ENCODE data around the gene FRK.
"Not testable (repeated sequence)": the region's sequence is repeated elsewhere in the genome, so short reads cannot be mapped to it uniquely, and the experiment has no call there.

Gene FRK

DNA sequence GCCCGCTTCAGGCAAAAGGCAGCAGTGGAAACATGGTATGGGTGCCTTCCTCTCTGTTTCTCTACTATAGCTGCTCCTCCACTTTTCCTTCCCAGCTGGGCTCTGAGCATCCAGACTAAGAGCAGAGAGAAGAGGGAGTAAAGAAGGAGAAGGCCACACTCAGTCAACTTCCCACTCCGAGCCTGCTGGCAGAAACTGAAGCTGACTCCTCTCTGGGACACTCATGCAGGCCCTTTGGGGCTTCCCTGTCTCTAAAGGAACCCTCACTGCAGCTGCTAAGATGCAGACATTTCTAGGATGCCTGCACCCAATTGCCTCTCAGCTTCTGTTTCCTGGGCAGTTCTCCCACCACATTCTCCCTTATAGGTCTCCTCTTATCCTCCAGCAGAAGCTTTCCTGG, 88.9 kb downstream of the FRK start:
- DNase-seq (ENCODE audit: extremely low read depth, low read depth), result no peak
- TF ChIP-seq, protein P1, sequence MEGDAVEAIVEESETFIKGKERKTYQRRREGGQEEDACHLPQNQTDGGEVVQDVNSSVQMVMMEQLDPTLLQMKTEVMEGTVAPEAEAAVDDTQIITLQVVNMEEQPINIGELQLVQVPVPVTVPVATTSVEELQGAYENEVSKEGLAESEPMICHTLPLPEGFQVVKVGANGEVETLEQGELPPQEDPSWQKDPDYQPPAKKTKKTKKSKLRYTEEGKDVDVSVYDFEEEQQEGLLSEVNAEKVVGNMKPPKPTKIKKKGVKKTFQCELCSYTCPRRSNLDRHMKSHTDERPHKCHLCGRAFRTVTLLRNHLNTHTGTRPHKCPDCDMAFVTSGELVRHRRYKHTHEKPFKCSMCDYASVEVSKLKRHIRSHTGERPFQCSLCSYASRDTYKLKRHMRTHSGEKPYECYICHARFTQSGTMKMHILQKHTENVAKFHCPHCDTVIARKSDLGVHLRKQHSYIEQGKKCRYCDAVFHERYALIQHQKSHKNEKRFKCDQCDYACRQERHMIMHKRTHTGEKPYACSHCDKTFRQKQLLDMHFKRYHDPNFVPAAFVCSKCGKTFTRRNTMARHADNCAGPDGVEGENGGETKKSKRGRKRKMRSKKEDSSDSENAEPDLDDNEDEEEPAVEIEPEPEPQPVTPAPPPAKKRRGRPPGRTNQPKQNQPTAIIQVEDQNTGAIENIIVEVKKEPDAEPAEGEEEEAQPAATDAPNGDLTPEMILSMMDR (IDR thresholded peaks at IDR 0.05; ENCODE audit: low read depth, low read length), result no peak

DNA sequence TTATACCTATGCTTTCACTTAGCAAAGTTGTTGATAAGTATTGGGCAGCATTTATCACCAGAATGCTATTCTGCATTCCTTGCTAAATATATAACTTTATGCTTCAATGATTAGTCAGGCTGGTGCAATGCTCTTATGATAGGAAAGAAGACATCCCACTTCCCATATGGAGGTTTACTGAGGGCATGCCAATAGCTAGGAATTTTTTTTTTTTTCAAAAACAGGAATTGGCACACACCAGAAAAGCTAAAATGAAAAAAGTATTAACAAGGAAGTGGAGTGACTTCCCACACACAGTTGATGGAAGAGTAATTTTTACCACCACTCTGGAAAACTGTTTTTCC, 90.8 kb downstream of the FRK start:
- TF ChIP-seq, protein P1 (IDR thresholded peaks at IDR 0.05; ENCODE audit: low read depth, low read length), result no peak
- no peak for DNase-seq (ENCODE audit: extremely low read depth, low read depth)

DNA sequence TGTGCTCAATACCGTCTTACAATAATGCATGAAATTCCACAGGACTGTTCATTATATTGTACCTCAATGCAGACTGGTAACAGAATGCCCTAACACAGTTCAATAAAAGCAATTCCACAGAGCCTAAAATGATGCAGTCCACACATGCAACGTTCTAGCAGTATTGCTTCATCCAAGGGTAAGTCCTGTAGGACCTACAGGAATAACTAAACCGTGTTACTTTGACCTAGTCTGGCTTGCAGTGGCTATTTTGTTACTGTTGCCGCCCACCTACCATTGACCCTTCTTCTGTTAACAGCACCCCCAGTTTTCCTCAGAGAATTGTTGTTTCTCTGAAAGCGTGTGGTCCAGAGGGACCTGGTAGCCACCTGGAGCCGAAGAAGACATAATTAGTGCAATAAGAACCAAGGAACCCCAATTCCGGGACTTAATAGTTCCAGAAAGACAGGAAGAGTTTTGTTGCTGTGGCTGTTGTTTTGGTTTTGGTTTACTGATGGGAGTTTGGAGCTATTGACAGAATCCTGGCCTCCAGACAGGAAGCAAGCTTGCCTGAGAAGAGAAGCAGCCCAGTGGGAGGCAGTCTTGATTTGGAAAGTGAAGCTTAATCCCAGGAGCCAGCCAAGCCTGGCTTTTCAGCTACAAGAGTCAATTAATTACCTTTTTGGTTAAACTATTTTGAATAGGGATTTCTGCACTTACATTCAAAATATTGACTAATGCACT, 91.3 kb downstream of the FRK start:
- TF ChIP-seq, protein P1 (IDR thresholded peaks at IDR 0.05; ENCODE audit: low read depth, low read length), result no peak
- no peak for DNase-seq (ENCODE audit: extremely low read depth, low read depth)

DNA sequence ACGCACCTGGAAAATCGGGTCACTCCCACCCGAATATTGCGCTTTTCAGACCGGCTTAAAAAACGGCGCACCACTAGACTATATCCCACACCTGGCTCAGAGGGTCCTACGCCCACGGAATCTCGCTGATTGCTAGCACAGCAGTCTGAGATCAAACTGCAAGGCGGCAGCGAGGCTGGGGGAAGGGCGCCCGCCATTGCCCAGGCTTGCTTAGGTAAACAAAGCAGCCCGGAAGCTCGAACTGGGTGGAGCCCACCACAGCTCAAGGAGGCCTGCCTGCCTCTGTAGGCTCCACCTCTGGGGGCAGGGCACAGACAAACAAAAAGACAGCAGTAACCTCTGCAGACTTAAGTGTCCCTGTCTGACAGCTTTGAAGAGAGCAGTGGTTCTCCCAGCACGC, 100.4 kb downstream of the FRK start:
- DNase-seq (ENCODE audit: extremely low read depth, low read depth), result not testable (repeated sequence)

DNA sequence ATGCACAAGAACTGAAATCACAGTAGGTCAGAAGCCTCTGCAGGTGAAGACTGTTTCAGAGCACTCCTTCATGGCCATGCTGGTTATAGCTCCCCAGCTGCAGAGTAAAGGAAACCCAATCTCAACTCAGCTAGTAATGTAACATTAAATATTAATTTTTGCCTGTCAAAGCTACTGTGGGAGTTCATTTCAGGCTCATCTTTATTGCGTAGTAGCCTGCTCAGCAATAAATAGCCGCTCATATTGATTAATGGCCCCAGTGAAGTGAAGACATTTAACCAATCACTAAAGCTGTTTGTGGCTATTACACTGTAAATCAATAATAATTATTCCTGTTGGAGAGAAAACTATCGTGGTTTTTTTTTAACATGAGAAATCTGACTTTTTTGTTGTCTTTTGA, 101.7 kb downstream of the FRK start:
- TF ChIP-seq, protein P1 (IDR thresholded peaks at IDR 0.05; ENCODE audit: low read depth, low read length), result no peak

DNA sequence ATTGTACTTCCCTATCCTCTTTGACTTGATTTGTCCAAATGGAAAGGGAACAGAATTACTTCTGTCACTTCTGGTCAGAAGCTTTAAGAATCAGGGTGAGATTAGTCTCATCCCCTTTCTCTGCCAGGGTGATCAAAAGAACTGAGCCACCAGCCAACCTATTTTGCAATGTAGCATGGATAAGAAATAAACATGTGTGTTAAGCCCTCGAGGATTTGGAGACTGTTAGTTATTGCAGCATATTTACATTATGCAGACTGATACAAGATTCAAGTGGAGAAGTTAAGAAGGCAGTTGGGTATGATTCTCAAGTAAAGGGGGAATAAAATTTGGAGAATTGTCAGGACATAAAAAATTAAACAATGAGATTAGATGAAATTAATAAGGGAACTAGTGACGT, 106.0 kb downstream of the FRK start:
- no peak for DNase-seq (ENCODE audit: extremely low read depth, low read depth)
- TF ChIP-seq, protein P1 (IDR thresholded peaks at IDR 0.05; ENCODE audit: low read depth, low read length), result no peak

More for the DNA sequence above, 101.7 kb downstream of the FRK start:
- no peak for DNase-seq (ENCODE audit: extremely low read depth, low read depth)

DNA sequence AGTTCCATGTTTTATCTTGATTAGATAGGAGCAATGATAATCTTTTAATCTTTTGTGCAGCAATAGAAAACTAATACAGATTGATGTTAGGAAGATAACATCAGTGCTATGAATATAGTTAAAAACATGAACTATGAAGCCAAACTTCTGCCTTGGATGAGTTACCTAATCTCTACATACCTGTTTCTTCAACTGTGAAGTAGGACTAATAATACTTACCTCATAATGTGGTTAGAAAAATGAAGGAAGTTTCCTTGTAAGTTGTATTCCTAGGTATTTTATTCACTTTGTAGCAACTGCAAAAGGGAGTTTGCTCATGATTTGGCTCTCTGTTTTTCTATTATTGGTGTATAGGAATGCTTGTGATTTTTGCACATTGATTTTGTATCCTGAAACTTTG, 111.9 kb downstream of the FRK start:
- TF ChIP-seq, protein P1 (IDR thresholded peaks at IDR 0.05; ENCODE audit: low read depth, low read length), result no peak
- DNase-seq (ENCODE audit: extremely low read depth, low read depth), result no peak

DNA sequence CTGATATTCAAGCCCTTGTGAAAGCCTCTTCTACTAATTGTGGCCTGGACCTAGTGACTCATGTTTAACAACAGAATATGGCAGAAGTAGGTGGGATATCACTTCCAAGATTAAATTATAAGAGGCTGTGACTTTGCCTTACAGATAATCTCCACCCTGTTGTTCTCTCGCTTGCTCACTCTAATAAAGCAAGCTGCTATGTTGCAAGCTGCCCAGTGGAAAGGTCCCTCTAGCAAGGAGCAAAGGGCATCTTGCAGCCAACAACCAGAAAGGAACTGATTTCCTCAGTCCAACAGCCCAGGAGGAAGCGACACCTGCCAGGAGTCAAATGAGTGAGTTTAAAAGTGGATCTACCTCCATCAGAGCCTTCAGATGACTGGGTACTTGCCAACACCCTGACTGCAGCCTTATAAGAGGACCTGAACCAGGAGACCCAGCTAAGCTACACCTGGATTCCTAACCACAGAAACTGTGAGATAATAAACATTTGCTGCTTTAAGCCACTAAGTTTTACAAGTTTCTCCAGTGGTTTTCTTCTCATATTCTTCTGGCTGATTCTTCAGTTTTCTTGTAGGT, 112.6 kb downstream of the FRK start:
- TF ChIP-seq, protein P1 (IDR thresholded peaks at IDR 0.05; ENCODE audit: low read depth, low read length), result no peak
- DNase-seq (ENCODE audit: extremely low read depth, low read depth), result no peak
